Measurements from ENCODE around the gene CHCHD6. TPM values are rescaled to one million over a fixed set of nuclear protein-coding genes. Genes with fewer than 3 reads are reported as not detected.

Gene CHCHD6
- total and polyA plus RNA-seq, 2 donors (not counting 3 experiments of a cell fraction or from before 2014, with no cell fraction given), result 8.4 to 10.1 TPM

DNA sequence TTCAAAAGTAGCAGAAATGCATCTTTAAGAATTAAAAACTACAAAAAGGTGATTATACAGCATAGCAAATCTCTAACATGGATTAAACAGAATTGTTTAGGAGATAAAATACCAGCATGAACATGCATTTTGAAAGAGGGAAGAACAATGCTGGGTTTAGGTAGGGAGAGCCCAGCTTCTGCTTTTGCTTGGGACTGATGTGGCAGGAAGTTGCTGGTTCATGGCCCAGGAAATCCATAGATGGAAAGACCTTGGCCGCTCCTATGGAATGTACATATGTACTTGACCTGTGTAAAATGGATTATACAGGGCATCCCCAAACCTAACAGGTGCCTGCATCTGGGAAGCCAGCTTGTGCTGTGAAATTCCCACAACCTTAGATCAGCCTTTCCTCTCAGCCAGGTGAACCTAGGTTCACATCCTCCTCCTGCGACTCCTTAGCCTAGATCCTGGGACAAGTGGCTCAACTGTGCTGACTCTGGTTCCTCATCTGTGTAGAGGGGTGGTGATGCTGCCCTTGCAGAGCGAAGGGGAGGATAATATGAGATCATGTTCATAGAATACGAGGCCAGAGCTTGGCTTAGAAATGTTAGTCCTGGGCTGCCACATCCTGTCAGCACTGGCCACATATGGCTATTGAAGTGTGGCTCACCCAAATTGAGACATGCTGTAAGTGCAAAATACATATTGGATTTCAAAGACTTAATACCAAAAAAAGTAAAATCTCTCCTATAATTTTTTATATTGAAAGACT, 231.9 kb downstream of the CHCHD6 start:
- H3K4me2 ChIP-seq (ENCODE audit: insufficient read depth, low read length), result no peak overlapping the region
- H3K4me1 ChIP-seq (ENCODE audit: control insufficient read depth, extremely low read depth, insufficient read depth, low read length), result peaks cover 15% of the 10 kb centered on the region
- H4K20me1 ChIP-seq (replicated peaks; ENCODE audit: control insufficient read depth, extremely low read depth, insufficient read depth, low read length), result no peaks in the 10 kb centered on the region
- dilution Hi-C loops (cut with MboI; ENCODE audit: extremely low pct_ligation_motif_present, low sequenced_read_pairs), result no loop called here
- no peak for TF ChIP-seq FOS (IDR thresholded peaks at IDR 0.05; ENCODE audit: borderline replicate concordance, insufficient read depth, low read length)
- TF ChIP-seq POLR2AphosphoS5 (IDR thresholded peaks at IDR 0.05; ENCODE audit: insufficient read depth, low read depth, low read length), result no peak
- no peak for TF ChIP-seq GATA2 (IDR thresholded peaks at IDR 0.05; ENCODE audit: insufficient read depth, insufficient read length, low read depth, low read length)
- TF ChIP-seq EZH2 (IDR thresholded peaks at IDR 0.05; ENCODE audit: borderline replicate concordance, low read depth, low read length, severe bottlenecking), result no peak
- TF ChIP-seq CTCF (IDR thresholded peaks at IDR 0.05; ENCODE audit: extremely low read depth in 1 of 2, insufficient read depth in 1 of 2, low read depth in 1 of 2, low read length in 2 of 2), result no peak
- TF ChIP-seq JUN (IDR thresholded peaks at IDR 0.05; ENCODE audit: borderline replicate concordance, insufficient read depth, insufficient read length, low read depth), result no peak
- H3K9me3 ChIP-seq (replicated peaks; ENCODE audit: control insufficient read depth, insufficient read depth, low read length), result no peaks in the 10 kb centered on the region
- FAIRE-seq (no peak), DNase-seq (ENCODE audit: low read depth, low spot score) (no peak)
- CTCF ChIA-PET, result interaction anchor here (0.9 to 1.5 kb wide), 6 partner anchors 9 to 184 kb away, joined by 3 to 5 read pairs (median 4); no protein-coding TSS in a partner anchor
- no peak overlapping the region for H2AFZ ChIP-seq (ENCODE audit: low read depth, low read length)
- POLR2A ChIA-PET, result no interaction called here
- no peaks in the 10 kb centered on the region for H3K36me3 ChIP-seq (ENCODE audit: control insufficient read depth in 2 of 2, extremely low read depth in 1 of 2, insufficient read depth in 2 of 2, low read length in 2 of 2)
- no peak overlapping the region for H3K27ac ChIP-seq (ENCODE audit: insufficient read depth, low read depth, low read length)
- H3K79me2 ChIP-seq (ENCODE audit: control insufficient read depth, insufficient read depth, low read length), result no peaks in the 10 kb centered on the region
- H3K9ac ChIP-seq (replicated peaks; ENCODE audit: extremely low read depth, insufficient read depth, low read length), result no peak overlapping the region
- no peak overlapping the region for H3K4me3 ChIP-seq (replicated peaks in 1 of 3; ENCODE audit: insufficient read depth in 1 of 3, low read depth in 1 of 3, low read length in 3 of 3)
- peaks cover 2 to 7% of the 10 kb centered on the region in 2 experiments for H3K27me3 ChIP-seq (ENCODE audit: control insufficient read depth in 2 of 2, insufficient read depth in 2 of 2, low read length in 2 of 2)
- BruUV-seq (replicated peaks), result no TSS peak
- H3K9me1 ChIP-seq (replicated peaks; ENCODE audit: control insufficient read depth, extremely low read depth, insufficient read depth, low read length), result no peaks in the 10 kb centered on the region
- intact Hi-C loops (cut with micrococcal nuclease), result no loop called here

Data from endothelial cell of umbilical vein (primary cell).